ENCODE results near the gene PCCA. TPM values are rescaled to one million over a fixed set of nuclear protein-coding genes. Genes with fewer than 3 reads are reported as not detected.
"Not testable (repeated sequence)": the region's sequence is repeated elsewhere in the genome, so short reads cannot be mapped to it uniquely, and the experiment has no call there.

PCCA gene
- total RNA-seq, 1 donor from 2014 or later = 66.8 TPM

GRCh38 chr13:100089465-100090032 is 656 bp downstream of the PCCA start:
- Mint-ChIP-seq H3K9me3 (ENCODE audit: unreplicated experiment) (peaks cover 1% of the 10 kb centered on the region), H3K4me1 (ENCODE audit: low read depth, unreplicated experiment) (peaks cover 12% of the 10 kb centered on the region), H3K27ac (ENCODE audit: unreplicated experiment) (peak overlapping the region; percentile 96), H3K27me3 (ENCODE audit: unreplicated experiment) (peaks cover 3% of the 10 kb centered on the region), H3K4me3 (ENCODE audit: unreplicated experiment) (peak overlapping the region; percentile 98), H3K36me3 (ENCODE audit: unreplicated experiment) (no peaks in the 10 kb centered on the region)
- DNase-seq = no peak
- no peak for TF ChIP-seq CTCF (IDR thresholded peaks at IDR 0.05; ENCODE audit: partially characterized antibody, unreplicated experiment)

DNA sequence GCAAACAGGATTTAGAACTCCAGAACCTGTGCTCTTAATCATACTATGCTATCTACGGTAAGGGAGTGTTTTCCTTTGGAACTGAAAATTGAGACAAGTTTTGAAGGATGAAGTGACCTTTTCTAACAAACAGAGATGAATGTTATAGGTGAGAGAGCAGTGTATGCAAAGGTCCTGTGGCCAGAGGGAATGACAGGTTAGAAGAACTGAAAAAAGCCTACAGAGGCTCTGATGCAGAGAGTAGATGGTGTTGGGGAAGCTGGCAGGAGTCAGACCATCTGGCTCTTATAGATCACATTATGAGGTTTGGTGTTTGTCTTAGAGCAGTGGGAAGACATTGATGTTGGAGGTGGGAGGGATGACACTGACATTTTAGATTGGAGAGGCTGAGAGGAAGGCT is 2.0 kb downstream of the PCCA start:
- Mint-ChIP-seq H3K36me3 (ENCODE audit: unreplicated experiment) (no peaks in the 10 kb centered on the region), H3K27me3 (ENCODE audit: unreplicated experiment) (peaks cover 3% of the 10 kb centered on the region), H3K4me1 (ENCODE audit: low read depth, unreplicated experiment) (peaks cover 12% of the 10 kb centered on the region), H3K9me3 (ENCODE audit: unreplicated experiment) (peaks cover 1% of the 10 kb centered on the region), H3K4me3 (ENCODE audit: unreplicated experiment) (peak overlapping the region; percentile 98), H3K27ac (ENCODE audit: unreplicated experiment) (peak overlapping the region; percentile 5)
- DNase-seq = no peak
- TF ChIP-seq CTCF (IDR thresholded peaks at IDR 0.05; ENCODE audit: partially characterized antibody, unreplicated experiment) = no peak

GRCh38 chr13:100091391-100091790 is 2.5 kb downstream of the PCCA start:
- H3K36me3 Mint-ChIP-seq (ENCODE audit: unreplicated experiment) = no peaks in the 10 kb centered on the region
- H3K4me3 Mint-ChIP-seq (ENCODE audit: unreplicated experiment) = peak overlapping the region; percentile 98
- H3K27ac Mint-ChIP-seq (ENCODE audit: unreplicated experiment) = peak overlapping the region; percentile 5
- DNase-seq = no peak
- no peak for TF ChIP-seq CTCF (IDR thresholded peaks at IDR 0.05; ENCODE audit: partially characterized antibody, unreplicated experiment)
- peaks cover 1% of the 10 kb centered on the region for H3K9me3 Mint-ChIP-seq (ENCODE audit: unreplicated experiment)
- H3K27me3 Mint-ChIP-seq (ENCODE audit: unreplicated experiment) = peaks cover 3% of the 10 kb centered on the region
- H3K4me1 Mint-ChIP-seq (ENCODE audit: low read depth, unreplicated experiment) = peaks cover 12% of the 10 kb centered on the region

GRCh38 chr13:100092273-100092672 is 3.4 kb downstream of the PCCA start:
- peaks cover 12% of the 10 kb centered on the region for H3K4me1 Mint-ChIP-seq (ENCODE audit: low read depth, unreplicated experiment)
- not testable (repeated sequence) for H3K4me3 Mint-ChIP-seq (ENCODE audit: unreplicated experiment); H3K36me3 Mint-ChIP-seq (ENCODE audit: unreplicated experiment); H3K27me3 Mint-ChIP-seq (ENCODE audit: unreplicated experiment); H3K27ac Mint-ChIP-seq (ENCODE audit: unreplicated experiment); H3K9me3 Mint-ChIP-seq (ENCODE audit: unreplicated experiment); DNase-seq

- DNase-seq = no peak
- Mint-ChIP-seq H3K9me3 (ENCODE audit: unreplicated experiment) (no peaks in the 10 kb centered on the region), H3K4me3 (ENCODE audit: unreplicated experiment) (no peak overlapping the region), H3K27me3 (ENCODE audit: unreplicated experiment) (no peaks in the 10 kb centered on the region), H3K36me3 (ENCODE audit: unreplicated experiment) (no peaks in the 10 kb centered on the region), H3K27ac (ENCODE audit: unreplicated experiment) (no peak overlapping the region), H3K4me1 (ENCODE audit: low read depth, unreplicated experiment) (peaks cover 18% of the 10 kb centered on the region)
- no peak for TF ChIP-seq CTCF (IDR thresholded peaks at IDR 0.05; ENCODE audit: partially characterized antibody, unreplicated experiment)
Observed at GRCh38 chr13:100095498-100095897, 6.6 kb downstream of the PCCA start.

Data from glutamatergic neuron (in vitro differentiated cells).